ENCODE results near the gene WDR72. TPM values are rescaled to one million over a fixed set of nuclear protein-coding genes. Genes with fewer than 3 reads are reported as not detected.

Gene WDR72
- total and polyA plus RNA-seq, 11 donors: 0.01 to 0.11 (median 0.08) TPM; not detected in 8

GRCh38 chr15:53681056-53681455 lies 78.4 kb downstream of the WDR72 start:
- Histone ChIP-seq H3K27ac (no peak overlapping the region), H3K36me3 (no peaks in the 10 kb centered on the region), H3K4me1 (no peaks in the 10 kb centered on the region), H3K9me3 (no peaks in the 10 kb centered on the region), H3K4me3 (no peak overlapping the region), H3K27me3 (no peaks in the 10 kb centered on the region)
- 56 to 86% (median 67%) methylated on average over 5 of the region's 5 CpGs for WGBS, 4 donors
- no peak for TF ChIP-seq CTCF (IDR thresholded peaks at IDR 0.05)
- no peak for TF ChIP-seq POLR2A (IDR thresholded peaks at IDR 0.05)
- DNase-seq (no peak), ATAC-seq (no peak)
- intact Hi-C loops (cut with DNase I): no loop called here

- Histone ChIP-seq H3K36me3 (no peaks in the 10 kb centered on the region), H3K27ac (no peak overlapping the region), H3K27me3 (no peaks in the 10 kb centered on the region), H3K4me3 (no peak overlapping the region), H3K4me1 (no peaks in the 10 kb centered on the region), H3K9me3 (no peaks in the 10 kb centered on the region)
- intact Hi-C loops (cut with DNase I): no loop called here
- TF ChIP-seq POLR2A (IDR thresholded peaks at IDR 0.05) (no peak), CTCF (IDR thresholded peaks at IDR 0.05) (no peak)
- no peak for DNase-seq
- ATAC-seq: no peak
Observed at GRCh38 chr15:53675832-53676231, 83.6 kb downstream of the WDR72 start.

GRCh38 chr15:53671545-53671944 lies 87.9 kb downstream of the WDR72 start:
- no peaks in the 10 kb centered on the region for H3K9me3 ChIP-seq
- no peak overlapping the region for H3K27ac ChIP-seq
- H3K36me3 ChIP-seq: no peaks in the 10 kb centered on the region
- H3K27me3 ChIP-seq: no peaks in the 10 kb centered on the region
- DNase-seq (no peak), ATAC-seq (no peak)
- intact Hi-C loops (cut with DNase I): no loop called here
- TF ChIP-seq POLR2A (IDR thresholded peaks at IDR 0.05) (no peak), CTCF (IDR thresholded peaks at IDR 0.05) (no peak)
- no peaks in the 10 kb centered on the region for H3K4me1 ChIP-seq
- 68 to 81% (median 74%) methylated on average over 4 of the region's 4 CpGs for WGBS, 4 donors
- no peak overlapping the region for H3K4me3 ChIP-seq

GRCh38 chr15:53670701-53671100 lies 88.8 kb downstream of the WDR72 start:
- Histone ChIP-seq H3K4me1 (no peaks in the 10 kb centered on the region), H3K4me3 (no peak overlapping the region), H3K27me3 (no peaks in the 10 kb centered on the region), H3K9me3 (no peaks in the 10 kb centered on the region), H3K36me3 (no peaks in the 10 kb centered on the region), H3K27ac (no peak overlapping the region)
- DNase-seq: no peak
- 73 to 85% (median 80%) methylated on average over 3 of the region's 3 CpGs for WGBS, 4 donors
- TF ChIP-seq POLR2A (IDR thresholded peaks at IDR 0.05): no peak
- ATAC-seq: no peak
- intact Hi-C loops (cut with DNase I): no loop called here

GRCh38 chr15:53665930-53666329 lies 93.5 kb downstream of the WDR72 start:
- H3K9me3 ChIP-seq: no peaks in the 10 kb centered on the region
- DNase-seq (no peak), ATAC-seq (no peak)
- no peaks in the 10 kb centered on the region for H3K4me1 ChIP-seq
- intact Hi-C loops (cut with DNase I): no loop called here
- H3K27me3 ChIP-seq: peaks cover 0 to 5% (median 0%) of the 10 kb centered on the region in 9 donors
- no peak for TF ChIP-seq CTCF (IDR thresholded peaks at IDR 0.05)
- TF ChIP-seq POLR2A (IDR thresholded peaks at IDR 0.05): no peak
- no peak overlapping the region for H3K4me3 ChIP-seq
- H3K36me3 ChIP-seq: no peaks in the 10 kb centered on the region
- no peak overlapping the region for H3K27ac ChIP-seq
- WGBS, 4 donors: 74 to 83% (median 76%) methylated on average over 4 of the region's 4 CpGs

All from heart left ventricle (tissue), 16 donors.